ENCODE measurements around the gene PON2. TPM values are rescaled to one million over a fixed set of nuclear protein-coding genes. Genes with fewer than 3 reads are reported as not detected.
A peak's percentile ranks its signal among the peaks of the same experiment; 100 is the strongest.

The PON2 gene
- total RNA-seq, result 2.4 and 3.7 TPM in 2 replicates

DNA sequence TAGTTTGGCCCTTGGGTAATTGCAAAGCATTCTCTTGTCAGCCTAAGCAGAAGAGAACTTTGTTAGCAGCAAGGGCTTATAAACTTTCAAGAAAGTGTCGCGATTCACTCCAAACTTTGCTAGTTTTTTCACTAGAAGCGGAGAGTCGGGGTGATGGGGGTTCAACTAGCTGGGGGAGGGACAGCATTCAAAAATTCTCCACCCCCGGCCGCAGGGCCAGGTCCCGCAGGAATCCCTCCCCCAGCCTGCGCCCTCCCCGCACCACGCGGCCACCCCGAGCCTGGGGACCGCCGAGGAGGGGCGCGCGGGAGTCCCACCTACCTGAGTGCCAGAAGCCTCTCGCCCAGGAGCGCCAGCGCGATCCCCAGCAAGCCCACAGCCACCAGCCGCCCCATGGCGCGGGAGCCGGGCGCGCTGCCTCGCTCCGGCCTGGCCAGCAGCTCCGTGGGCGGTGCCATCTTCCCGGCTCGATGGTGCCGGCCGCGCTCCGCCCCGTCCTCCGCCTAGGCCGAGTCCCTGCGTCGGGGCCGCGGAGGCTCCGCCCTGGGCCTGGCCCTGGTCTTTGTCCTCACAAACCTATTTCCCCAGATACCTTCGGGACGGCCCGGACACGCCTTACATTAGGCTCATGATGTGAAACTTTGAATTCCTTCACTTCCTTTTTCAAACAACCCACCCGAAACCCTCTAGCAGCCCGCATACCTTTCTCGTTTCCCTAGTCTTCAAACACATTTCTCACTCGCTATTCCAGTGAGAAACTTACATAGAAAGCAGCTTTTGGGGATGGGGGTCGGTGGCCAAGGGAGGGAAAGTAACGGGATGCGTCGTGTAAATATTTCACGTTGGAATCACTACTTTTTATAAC, at the start of gene PON2:
Gene PON2, minus strand, starts transcription at position 472 of the 865 bp plus-strand sequence. Its CDS starts 77 bp downstream, at position 395.
- peaks cover 9% of the 10 kb centered on the region for H3K27me3 Mint-ChIP-seq
- no peaks in the 10 kb centered on the region for H3K9me3 Mint-ChIP-seq
- peak; percentile 85 for DNase-seq
- H3K27ac Mint-ChIP-seq, result peak within 1 kb of the TSS; percentile 58
- peak within 1 kb of the TSS; percentile 87 for H3K4me3 Mint-ChIP-seq
- peaks cover 11% of the 10 kb centered on the region for H3K4me1 Mint-ChIP-seq
- intact Hi-C loops (cut with micrococcal nuclease), result loop anchor here (5.0 kb wide), 1 partner anchor 102 kb away; no protein-coding TSS in a partner anchor
- H3K36me3 Mint-ChIP-seq (ENCODE audit: low read depth), result no peaks in the 10 kb centered on the region

GRCh38 chr7:95482424-95482823, 47.6 kb upstream of the PON2 start:
- no peaks in the 10 kb centered on the region for H3K36me3 Mint-ChIP-seq (ENCODE audit: low read depth)
- H3K4me1 Mint-ChIP-seq, result no peaks in the 10 kb centered on the region
- H3K27ac Mint-ChIP-seq, result no peak overlapping the region
- H3K9me3 Mint-ChIP-seq, result no peaks in the 10 kb centered on the region
- H3K27me3 Mint-ChIP-seq, result peaks cover 6% of the 10 kb centered on the region
- intact Hi-C loops (cut with micrococcal nuclease), result no loop called here
- H3K4me3 Mint-ChIP-seq, result no peak overlapping the region
- DNase-seq, result no peak

- H3K4me3 Mint-ChIP-seq, result no peak overlapping the region
- no peak overlapping the region for H3K27ac Mint-ChIP-seq
- H3K36me3 Mint-ChIP-seq (ENCODE audit: low read depth), result no peaks in the 10 kb centered on the region
- no peaks in the 10 kb centered on the region for H3K4me1 Mint-ChIP-seq
- no peak for DNase-seq
- peaks cover 8% of the 10 kb centered on the region for H3K27me3 Mint-ChIP-seq
- intact Hi-C loops (cut with micrococcal nuclease), result no loop called here
- no peaks in the 10 kb centered on the region for H3K9me3 Mint-ChIP-seq
These were observed 46.7 kb upstream of the PON2 start for GRCh38 chr7:95481271-95482165.

- no peak overlapping the region for H3K4me3 Mint-ChIP-seq
- no peaks in the 10 kb centered on the region for H3K36me3 Mint-ChIP-seq (ENCODE audit: low read depth)
- no peak for DNase-seq
- H3K9me3 Mint-ChIP-seq, result no peaks in the 10 kb centered on the region
- H3K27ac Mint-ChIP-seq, result no peak overlapping the region
- intact Hi-C loops (cut with micrococcal nuclease), result loop anchor here (10.0 kb wide), 3 partner anchors 85 to 285 kb away; partner anchors contain the start of gene PON3
- peaks cover 5% of the 10 kb centered on the region for H3K27me3 Mint-ChIP-seq
- H3K4me1 Mint-ChIP-seq, result no peaks in the 10 kb centered on the region
These were observed 45.3 kb upstream of the PON2 start for GRCh38 chr7:95479992-95480624.

DNA sequence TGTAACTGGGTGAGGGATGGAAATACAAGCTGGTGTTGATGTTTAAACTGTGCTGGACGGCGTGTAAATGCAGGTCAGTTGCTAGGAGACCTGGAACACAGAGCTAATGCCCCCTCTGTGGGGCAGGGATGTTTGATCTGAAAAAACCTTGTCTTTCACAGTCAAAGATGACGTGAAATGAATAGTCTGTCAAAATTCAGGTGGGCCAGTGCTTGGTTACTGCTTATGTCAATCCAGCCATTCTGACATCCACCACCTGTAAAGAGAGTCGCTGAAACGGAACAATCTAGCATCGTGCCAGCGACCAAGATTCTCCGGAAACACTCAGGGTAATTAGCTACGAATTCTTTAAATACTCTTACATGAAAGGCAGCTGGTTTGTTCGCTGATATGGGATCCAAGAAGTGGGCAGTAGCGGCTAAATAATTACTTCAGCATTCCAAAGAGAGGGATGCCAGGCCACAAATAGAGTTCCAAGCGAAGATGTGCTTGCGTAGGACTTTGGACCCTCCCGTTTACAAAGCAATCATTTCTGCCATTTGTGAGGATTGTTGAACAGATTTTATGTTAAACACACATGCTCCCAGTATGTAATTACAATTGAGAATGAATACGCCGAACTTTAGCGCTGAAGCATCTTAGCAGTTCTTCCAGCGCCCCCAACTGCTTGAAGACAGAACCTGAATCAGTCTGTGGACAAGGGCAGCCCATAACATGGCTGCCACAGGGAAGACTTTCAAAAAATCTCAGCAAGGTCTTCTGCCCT, 43.6 kb upstream of the PON2 start:
- Mint-ChIP-seq H3K27ac (no peak overlapping the region), H3K9me3 (no peaks in the 10 kb centered on the region), H3K27me3 (peaks cover 5% of the 10 kb centered on the region), H3K4me3 (no peak overlapping the region), H3K4me1 (no peaks in the 10 kb centered on the region), H3K36me3 (ENCODE audit: low read depth) (no peaks in the 10 kb centered on the region)
- no peak for DNase-seq
- intact Hi-C loops (cut with micrococcal nuclease), result loop anchor here (10.0 kb wide), 3 partner anchors 84 to 284 kb away; partner anchors contain the start of gene PON3

DNA sequence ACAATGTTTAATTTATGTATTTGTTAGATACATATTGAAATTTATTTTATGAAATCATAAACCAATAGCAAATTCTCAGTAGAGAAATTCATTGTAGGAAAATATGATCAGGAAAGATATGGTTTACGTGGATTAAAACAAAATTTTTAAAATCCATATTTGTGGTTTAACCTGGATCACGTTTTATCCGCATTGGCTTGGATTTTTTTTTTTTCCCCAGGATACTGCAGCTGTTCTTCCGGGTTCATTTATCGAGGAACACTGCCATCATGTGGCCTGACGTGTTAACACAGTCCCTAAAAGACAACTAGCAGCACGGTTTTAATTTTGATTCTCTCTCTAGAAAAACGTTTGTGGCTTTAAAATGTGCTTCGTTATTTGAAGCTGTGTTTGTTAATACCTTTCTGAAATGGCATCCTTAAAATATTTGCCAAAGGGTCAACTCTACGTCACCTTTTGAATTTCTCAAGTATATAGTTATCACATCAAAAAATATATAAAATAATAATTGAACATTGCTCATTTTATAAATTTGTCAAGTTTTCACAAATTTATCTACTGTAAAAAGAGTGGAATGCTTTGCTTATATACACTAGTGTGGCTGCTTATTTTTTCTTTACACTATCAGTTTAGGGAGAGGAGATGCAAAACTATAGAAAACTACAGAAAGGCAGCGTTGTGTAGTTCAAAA, 42.2 kb upstream of the PON2 start:
- Mint-ChIP-seq H3K36me3 (ENCODE audit: low read depth) (no peaks in the 10 kb centered on the region), H3K4me1 (no peaks in the 10 kb centered on the region), H3K27ac (no peak overlapping the region), H3K27me3 (peaks cover 5% of the 10 kb centered on the region), H3K9me3 (no peaks in the 10 kb centered on the region), H3K4me3 (no peak overlapping the region)
- intact Hi-C loops (cut with micrococcal nuclease), result loop anchor here (2.0 to 10.0 kb wide), 4 partner anchors 82 to 1026 kb away; partner anchors contain the start of gene PON3
- peak; percentile 83 for DNase-seq

- DNase-seq, result no peak
- H3K27ac Mint-ChIP-seq, result no peak overlapping the region
These were observed 41.4 kb upstream of the PON2 start for GRCh38 chr7:95476072-95476847.

GRCh38 chr7:95473276-95473985, 38.6 kb upstream of the PON2 start:
- no peak for DNase-seq
- Mint-ChIP-seq H3K36me3 (ENCODE audit: low read depth) (no peaks in the 10 kb centered on the region), H3K4me1 (peaks cover 7% of the 10 kb centered on the region), H3K9me3 (no peaks in the 10 kb centered on the region), H3K4me3 (no peak overlapping the region), H3K27ac (no peak overlapping the region), H3K27me3 (peaks cover 5% of the 10 kb centered on the region)
- intact Hi-C loops (cut with micrococcal nuclease), result loop anchor here (10.0 kb wide), 3 partner anchors 79 to 279 kb away; partner anchors contain the start of gene PON3

More at GRCh38 chr7:95476072-95476847, 41.4 kb upstream of the PON2 start:
- intact Hi-C loops (cut with micrococcal nuclease), result loop anchor here (2.0 to 10.0 kb wide), 4 partner anchors 81 to 1025 kb away; partner anchors contain the start of gene PON3
- H3K27me3 Mint-ChIP-seq, result peaks cover 5% of the 10 kb centered on the region
- no peaks in the 10 kb centered on the region for H3K4me1 Mint-ChIP-seq
- no peaks in the 10 kb centered on the region for H3K36me3 Mint-ChIP-seq (ENCODE audit: low read depth)
- no peak overlapping the region for H3K4me3 Mint-ChIP-seq
- no peaks in the 10 kb centered on the region for H3K9me3 Mint-ChIP-seq

DNA sequence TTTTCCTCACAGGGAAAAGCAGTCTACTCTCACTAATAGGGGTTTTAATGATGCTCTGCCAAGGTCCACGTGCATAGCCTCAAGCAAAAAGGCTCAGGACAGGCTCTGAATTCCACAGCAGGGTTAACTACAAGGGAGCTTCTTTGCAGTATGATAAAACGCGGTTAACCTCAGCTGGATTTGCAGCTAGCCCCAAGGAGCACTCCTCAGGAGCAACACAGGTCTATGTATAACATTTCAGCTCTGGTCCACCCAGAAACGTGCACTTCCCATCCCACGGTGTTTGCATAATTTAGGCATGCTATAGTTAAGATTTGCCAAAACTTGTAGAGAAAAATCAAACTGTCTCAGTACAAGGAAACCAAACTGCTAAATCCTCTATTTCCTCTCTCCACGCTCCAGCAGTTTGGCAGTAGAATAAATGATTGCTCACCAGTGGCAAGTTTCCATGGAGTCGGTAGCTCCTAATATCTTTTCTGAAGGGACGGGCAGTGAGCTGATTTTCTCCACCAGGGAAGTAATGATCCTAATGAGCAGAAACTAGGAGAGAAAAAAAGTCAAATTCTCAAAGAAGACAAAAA, 37.8 kb upstream of the PON2 start:
- H3K27ac Mint-ChIP-seq, result no peak overlapping the region

DNA sequence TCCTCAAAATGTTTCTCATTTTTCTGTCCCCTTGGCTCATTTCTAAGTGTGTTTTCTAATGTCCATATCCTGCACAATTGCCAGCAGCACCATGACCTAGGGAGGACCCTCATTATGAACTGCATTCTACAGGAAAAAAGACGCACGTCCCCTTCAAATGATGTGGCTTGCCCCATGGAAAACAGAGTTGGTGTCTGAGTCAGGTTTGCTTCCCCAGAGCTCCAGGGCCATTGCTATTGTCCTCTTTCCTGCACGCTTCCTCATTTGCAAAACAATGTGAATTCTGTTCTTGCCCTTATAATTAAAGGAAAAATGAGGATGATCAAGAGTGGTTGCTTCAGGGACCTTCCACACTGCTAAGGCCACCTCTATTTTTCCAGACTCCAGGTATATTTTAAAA, 36.2 kb upstream of the PON2 start:
- peaks cover 2% of the 10 kb centered on the region for H3K27me3 Mint-ChIP-seq
- H3K36me3 Mint-ChIP-seq (ENCODE audit: low read depth), result no peaks in the 10 kb centered on the region
- H3K4me1 Mint-ChIP-seq, result peaks cover 7% of the 10 kb centered on the region
- H3K9me3 Mint-ChIP-seq, result no peaks in the 10 kb centered on the region
- DNase-seq, result no peak
- no peak overlapping the region for H3K27ac Mint-ChIP-seq
- H3K4me3 Mint-ChIP-seq, result no peak overlapping the region
- intact Hi-C loops (cut with micrococcal nuclease), result loop anchor here (10.0 kb wide), 3 partner anchors 76 to 276 kb away; partner anchors contain the start of gene PON3

More for the DNA sequence above, 37.8 kb upstream of the PON2 start:
- peaks cover 3% of the 10 kb centered on the region for H3K27me3 Mint-ChIP-seq
- no peak for DNase-seq
- intact Hi-C loops (cut with micrococcal nuclease), result loop anchor here (10.0 kb wide), 3 partner anchors 78 to 278 kb away; partner anchors contain the start of gene PON3
- peaks cover 7% of the 10 kb centered on the region for H3K4me1 Mint-ChIP-seq
- H3K36me3 Mint-ChIP-seq (ENCODE audit: low read depth), result no peaks in the 10 kb centered on the region
- H3K4me3 Mint-ChIP-seq, result no peak overlapping the region
- H3K9me3 Mint-ChIP-seq, result no peaks in the 10 kb centered on the region

DNA sequence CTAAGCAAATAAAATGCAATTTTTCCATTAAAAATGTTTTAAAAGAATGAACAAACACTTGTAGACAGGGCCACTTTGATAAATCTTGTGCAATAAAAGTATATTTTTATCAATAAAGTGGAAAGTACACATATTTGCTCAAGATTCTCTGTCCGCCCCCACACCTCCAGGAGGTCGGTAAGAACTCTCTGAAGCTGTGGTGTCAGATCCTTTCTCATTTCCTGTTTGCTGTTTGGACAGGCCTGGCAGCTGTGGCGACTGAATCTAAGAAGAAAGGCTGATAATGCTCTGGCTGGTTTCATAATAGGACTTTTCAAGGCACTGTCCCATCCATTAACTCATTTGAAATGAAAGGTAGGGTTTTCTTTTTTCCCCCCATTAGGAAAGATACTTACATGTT, 35.6 kb upstream of the PON2 start:
- Mint-ChIP-seq H3K4me1 (peaks cover 7% of the 10 kb centered on the region), H3K27ac (no peak overlapping the region), H3K36me3 (ENCODE audit: low read depth) (no peaks in the 10 kb centered on the region), H3K4me3 (no peak overlapping the region), H3K9me3 (no peaks in the 10 kb centered on the region), H3K27me3 (no peaks in the 10 kb centered on the region)
- no peak for DNase-seq
- intact Hi-C loops (cut with micrococcal nuclease), result loop anchor here (10.0 kb wide), 3 partner anchors 76 to 276 kb away; partner anchors contain the start of gene PON3
